Measurements from ENCODE around the gene MYRIP.

The MYRIP gene

DNA sequence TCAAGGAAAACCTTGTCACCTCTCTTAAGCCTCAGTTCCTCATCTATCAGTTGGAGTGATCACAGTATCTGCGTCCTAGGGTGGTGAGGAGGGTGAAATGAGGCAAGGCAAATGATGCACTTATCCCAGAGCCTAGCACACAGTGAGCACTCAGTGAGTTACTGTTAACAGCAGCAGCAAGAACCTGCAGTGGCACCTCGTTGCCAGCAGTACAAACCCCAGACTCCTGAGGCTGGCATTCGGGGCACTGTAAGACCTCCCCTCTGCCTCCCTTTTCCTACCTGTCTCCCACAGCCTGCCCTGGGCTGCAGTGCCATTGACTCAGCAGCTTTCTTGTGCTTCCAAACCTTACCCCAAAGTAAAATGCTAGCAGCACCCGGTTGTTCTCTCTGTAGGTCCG, 417.2 kb downstream of the MYRIP start:
- no peak overlapping the region for H3K4me3 ChIP-seq (ENCODE audit: low read length in 2 of 2)
- no peaks in the 10 kb centered on the region for H3K27me3 ChIP-seq (ENCODE audit: control insufficient read depth in 1 of 2, insufficient read depth in 2 of 2, low read length in 2 of 2)
- H3K4me1 ChIP-seq (ENCODE audit: control insufficient read depth, insufficient read depth, low read length) = no peaks in the 10 kb centered on the region
- peaks cover 0 to 2% of the 10 kb centered on the region in 2 donors for H3K36me3 ChIP-seq (ENCODE audit: control insufficient read depth in 2 of 2, insufficient read depth in 2 of 2, low read length in 2 of 2)
- H3K9ac ChIP-seq (ENCODE audit: low read length in 2 of 2) = no peak overlapping the region
- no peak overlapping the region for H3K27ac ChIP-seq (ENCODE audit: low read length)
- H3K9me3 ChIP-seq (ENCODE audit: control insufficient read depth in 2 of 2, low read length in 2 of 2) = no peaks in the 10 kb centered on the region

DNA sequence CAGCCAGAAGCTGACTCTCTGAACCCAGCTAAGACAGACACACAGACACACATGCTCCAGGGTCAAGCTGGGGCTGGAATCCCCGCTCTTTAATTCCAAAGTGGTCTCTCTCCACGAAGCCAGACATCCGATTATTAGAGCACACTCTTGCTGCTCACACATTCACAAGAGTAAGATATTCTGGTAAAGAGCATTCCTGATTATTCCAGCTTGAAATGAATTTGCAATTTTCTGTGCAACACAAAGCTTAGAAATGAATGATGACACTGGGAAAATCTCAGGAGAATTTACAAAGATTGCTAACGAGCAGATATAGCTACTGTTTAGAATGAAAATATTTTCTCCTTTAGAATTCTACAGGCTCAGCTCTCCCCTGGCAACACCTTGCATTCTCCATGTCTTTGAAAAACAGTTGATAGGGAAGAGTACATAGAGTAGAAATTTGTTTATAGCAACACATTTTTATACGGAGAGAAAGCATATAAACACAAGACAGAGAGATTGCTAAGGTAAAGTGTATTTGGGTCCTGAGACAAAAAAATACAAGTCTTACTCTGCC, 419.5 kb downstream of the MYRIP start:
- H3K27ac ChIP-seq (ENCODE audit: low read length) = no peak overlapping the region

DNA sequence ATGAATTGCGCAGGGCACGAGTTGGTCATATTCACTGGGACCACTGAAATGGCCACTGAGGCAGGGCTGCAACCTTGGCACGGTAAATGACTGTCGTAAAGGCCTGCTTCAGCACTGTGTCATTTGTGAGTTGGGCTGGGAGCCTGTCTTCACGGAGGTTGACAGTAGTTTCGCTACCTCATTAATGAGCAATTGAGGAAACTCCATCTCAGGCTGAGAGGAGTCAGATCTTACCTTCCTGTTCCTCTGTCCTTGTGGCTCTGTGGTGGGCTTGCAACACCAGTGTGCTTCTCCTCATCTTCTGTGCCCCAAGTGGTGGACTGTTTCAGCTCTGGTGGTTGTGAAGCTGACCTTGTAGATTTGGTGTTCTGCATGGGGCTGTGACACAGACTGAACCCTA, 420.0 kb downstream of the MYRIP start:
- Histone ChIP-seq H3K27ac (ENCODE audit: low read length) (no peak overlapping the region), H3K9me3 (ENCODE audit: control insufficient read depth in 2 of 2, low read length in 2 of 2) (no peaks in the 10 kb centered on the region), H3K4me3 (ENCODE audit: low read length in 2 of 2) (no peak overlapping the region), H3K4me1 (ENCODE audit: control insufficient read depth, insufficient read depth, low read length) (no peaks in the 10 kb centered on the region), H3K36me3 (ENCODE audit: control insufficient read depth in 2 of 2, insufficient read depth in 2 of 2, low read length in 2 of 2) (peaks cover 0 to 2% of the 10 kb centered on the region in 2 donors), H3K9ac (ENCODE audit: low read length in 2 of 2) (no peak overlapping the region), H3K27me3 (ENCODE audit: control insufficient read depth in 1 of 2, insufficient read depth in 2 of 2, low read length in 2 of 2) (no peaks in the 10 kb centered on the region)

More for the DNA sequence above, 419.5 kb downstream of the MYRIP start:
- Histone ChIP-seq H3K27me3 (ENCODE audit: control insufficient read depth in 1 of 2, insufficient read depth in 2 of 2, low read length in 2 of 2) (no peaks in the 10 kb centered on the region), H3K36me3 (ENCODE audit: control insufficient read depth in 2 of 2, insufficient read depth in 2 of 2, low read length in 2 of 2) (peaks cover 0 to 2% of the 10 kb centered on the region in 2 donors), H3K4me3 (ENCODE audit: low read length in 2 of 2) (no peak overlapping the region), H3K9ac (ENCODE audit: low read length in 2 of 2) (no peak overlapping the region), H3K9me3 (ENCODE audit: control insufficient read depth in 2 of 2, low read length in 2 of 2) (no peaks in the 10 kb centered on the region), H3K4me1 (ENCODE audit: control insufficient read depth, insufficient read depth, low read length) (no peaks in the 10 kb centered on the region)

DNA sequence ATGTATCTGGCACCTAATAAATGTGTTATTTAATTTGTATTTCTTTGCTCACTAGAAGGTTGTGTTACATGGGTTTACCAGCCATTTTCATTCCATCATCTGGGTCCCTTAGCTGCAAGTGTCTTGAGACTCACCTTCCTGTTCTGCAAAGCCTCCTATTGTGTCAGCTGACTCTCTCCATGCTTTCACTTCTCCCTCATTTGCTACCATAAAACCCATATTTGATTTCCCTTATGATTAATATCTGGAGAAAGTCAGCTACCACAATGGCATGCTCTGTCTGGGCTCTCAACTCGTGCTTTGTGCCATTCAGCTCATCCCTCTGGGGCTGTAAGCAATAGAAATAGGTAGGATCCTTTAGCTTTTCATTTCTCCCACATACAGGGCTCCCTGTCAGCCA, 420.6 kb downstream of the MYRIP start:
- H3K27me3 ChIP-seq (ENCODE audit: control insufficient read depth in 1 of 2, insufficient read depth in 2 of 2, low read length in 2 of 2) = no peaks in the 10 kb centered on the region
- no peaks in the 10 kb centered on the region for H3K9me3 ChIP-seq (ENCODE audit: control insufficient read depth in 2 of 2, low read length in 2 of 2)
- no peak overlapping the region for H3K27ac ChIP-seq (ENCODE audit: low read length)
- H3K9ac ChIP-seq (ENCODE audit: low read length in 2 of 2) = no peak overlapping the region
- no peaks in the 10 kb centered on the region for H3K4me1 ChIP-seq (ENCODE audit: control insufficient read depth, insufficient read depth, low read length)
- H3K36me3 ChIP-seq (ENCODE audit: control insufficient read depth in 2 of 2, insufficient read depth in 2 of 2, low read length in 2 of 2) = peaks cover 0 to 2% of the 10 kb centered on the region in 2 donors
- no peak overlapping the region for H3K4me3 ChIP-seq (ENCODE audit: low read length in 2 of 2)

DNA sequence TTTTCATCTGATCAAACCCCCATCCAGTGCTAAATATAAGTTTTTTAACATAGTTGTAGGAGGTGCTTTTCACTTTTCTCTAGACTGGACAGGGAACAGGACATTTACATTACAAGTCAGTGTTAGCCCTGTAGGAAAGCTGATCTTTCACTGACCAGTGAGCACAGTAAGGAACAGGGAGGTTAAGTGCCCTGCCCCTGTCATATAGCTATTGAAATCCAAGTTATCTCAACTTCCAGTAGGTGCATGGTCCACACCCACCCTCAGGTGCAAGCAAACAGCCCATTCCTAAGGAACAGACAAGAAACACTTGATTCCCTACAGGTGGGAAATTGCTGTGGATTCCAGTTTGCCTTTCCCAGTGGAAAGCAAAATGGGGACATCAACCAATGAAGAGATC, 421.0 kb downstream of the MYRIP start:
- Histone ChIP-seq H3K36me3 (ENCODE audit: control insufficient read depth in 2 of 2, insufficient read depth in 2 of 2, low read length in 2 of 2) (no peaks in the 10 kb centered on the region), H3K9me3 (ENCODE audit: control insufficient read depth in 2 of 2, low read length in 2 of 2) (no peaks in the 10 kb centered on the region), H3K4me1 (ENCODE audit: control insufficient read depth, insufficient read depth, low read length) (no peaks in the 10 kb centered on the region), H3K27me3 (ENCODE audit: control insufficient read depth in 1 of 2, insufficient read depth in 2 of 2, low read length in 2 of 2) (no peaks in the 10 kb centered on the region), H3K4me3 (ENCODE audit: low read length in 2 of 2) (no peak overlapping the region), H3K27ac (ENCODE audit: low read length) (no peak overlapping the region), H3K9ac (ENCODE audit: low read length in 2 of 2) (no peak overlapping the region)

DNA sequence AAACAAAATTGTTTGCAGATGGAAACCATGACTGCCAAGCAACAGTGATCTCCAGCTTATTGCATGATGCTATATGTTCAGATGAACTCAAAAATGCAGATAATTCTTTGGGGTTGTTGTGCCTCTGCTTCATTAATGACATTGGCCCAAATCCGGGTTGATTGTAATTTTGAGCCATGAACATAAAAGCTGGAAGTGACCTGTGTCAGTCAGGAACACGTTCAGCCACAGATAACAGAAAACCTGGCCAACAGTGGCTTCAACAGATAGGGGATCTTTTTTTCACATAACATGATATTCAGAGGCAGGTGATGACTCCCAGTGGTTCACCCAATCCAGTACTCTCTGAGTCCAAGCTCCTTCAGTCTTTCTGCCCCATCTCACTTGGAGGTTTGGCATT, 423.2 kb downstream of the MYRIP start:
- no peaks in the 10 kb centered on the region for H3K9me3 ChIP-seq (ENCODE audit: control insufficient read depth in 2 of 2, low read length in 2 of 2)
- H3K4me1 ChIP-seq (ENCODE audit: control insufficient read depth, insufficient read depth, low read length) = no peaks in the 10 kb centered on the region
- H3K36me3 ChIP-seq (ENCODE audit: control insufficient read depth in 2 of 2, insufficient read depth in 2 of 2, low read length in 2 of 2) = no peaks in the 10 kb centered on the region
- H3K9ac ChIP-seq (ENCODE audit: low read length in 2 of 2) = no peak overlapping the region
- no peak overlapping the region for H3K4me3 ChIP-seq (ENCODE audit: low read length in 2 of 2)
- H3K27me3 ChIP-seq (ENCODE audit: control insufficient read depth in 1 of 2, insufficient read depth in 2 of 2, low read length in 2 of 2) = no peaks in the 10 kb centered on the region
- no peak overlapping the region for H3K27ac ChIP-seq (ENCODE audit: low read length)

DNA sequence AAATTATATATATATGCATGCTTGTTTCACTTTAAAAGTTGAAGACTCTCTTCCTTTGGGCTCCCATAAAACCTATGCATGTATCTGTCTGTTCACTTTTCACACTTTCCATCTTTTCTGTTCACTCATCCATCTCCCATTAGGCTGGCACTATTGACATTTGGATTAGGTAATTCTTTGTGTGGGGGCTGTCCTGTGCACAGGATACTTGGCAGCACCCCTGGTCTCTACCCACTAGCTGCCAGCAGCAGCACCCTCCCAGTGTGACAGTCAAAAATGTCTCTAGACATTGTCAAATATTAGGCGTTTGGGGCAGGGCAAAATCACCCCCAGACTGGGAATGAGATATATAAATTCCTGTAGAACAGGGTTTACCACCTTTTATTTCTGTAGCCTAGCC, 427.8 kb downstream of the MYRIP start:
- Histone ChIP-seq H3K36me3 (ENCODE audit: control insufficient read depth in 2 of 2, insufficient read depth in 2 of 2, low read length in 2 of 2) (no peaks in the 10 kb centered on the region), H3K27ac (ENCODE audit: low read length) (no peak overlapping the region), H3K9ac (ENCODE audit: low read length in 2 of 2) (no peak overlapping the region), H3K4me1 (ENCODE audit: control insufficient read depth, insufficient read depth, low read length) (no peaks in the 10 kb centered on the region), H3K4me3 (ENCODE audit: low read length in 2 of 2) (no peak overlapping the region), H3K9me3 (ENCODE audit: control insufficient read depth in 2 of 2, low read length in 2 of 2) (no peaks in the 10 kb centered on the region), H3K27me3 (ENCODE audit: control insufficient read depth in 1 of 2, insufficient read depth in 2 of 2, low read length in 2 of 2) (no peaks in the 10 kb centered on the region)

DNA sequence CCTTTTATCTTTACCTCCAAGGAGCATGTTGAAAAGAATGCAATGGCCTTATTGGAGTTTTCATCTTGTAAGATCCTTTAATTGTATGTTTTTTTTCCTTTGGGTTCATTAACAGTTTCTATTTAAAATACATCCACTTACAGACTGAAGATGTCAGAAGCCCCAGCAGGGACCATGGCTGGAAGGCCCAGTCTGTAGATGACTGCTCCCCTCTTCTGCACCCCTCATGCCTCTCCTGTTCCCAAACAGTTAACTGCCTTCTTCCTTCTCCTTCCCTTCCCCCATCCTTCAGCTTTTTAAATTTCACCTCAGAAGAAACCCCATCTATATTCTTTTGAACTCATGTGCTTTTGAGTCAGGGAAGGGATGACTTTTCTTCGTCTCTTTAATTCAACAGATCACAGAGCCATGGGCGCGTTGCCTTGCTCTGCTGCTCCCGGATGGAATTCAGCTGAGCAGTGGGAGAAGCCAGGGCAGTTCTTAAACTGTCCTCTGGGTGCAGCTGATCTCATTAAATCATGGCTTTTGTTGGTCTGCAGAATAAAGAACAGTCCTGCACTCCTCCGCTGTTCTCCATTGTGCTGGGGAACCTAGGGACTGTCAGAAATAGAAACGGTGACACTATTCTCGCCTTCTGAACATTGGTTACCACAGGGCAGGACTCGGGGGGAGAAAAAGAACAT, 428.6 kb downstream of the MYRIP start:
- no peaks in the 10 kb centered on the region for H3K36me3 ChIP-seq (ENCODE audit: control insufficient read depth in 2 of 2, insufficient read depth in 2 of 2, low read length in 2 of 2)
- no peak overlapping the region for H3K4me3 ChIP-seq (ENCODE audit: low read length in 2 of 2)
- H3K4me1 ChIP-seq (ENCODE audit: control insufficient read depth, insufficient read depth, low read length) = no peaks in the 10 kb centered on the region
- H3K9ac ChIP-seq (ENCODE audit: low read length in 2 of 2) = no peak overlapping the region
- H3K27ac ChIP-seq (ENCODE audit: low read length) = no peak overlapping the region
- H3K9me3 ChIP-seq (ENCODE audit: control insufficient read depth in 2 of 2, low read length in 2 of 2) = no peaks in the 10 kb centered on the region
- no peaks in the 10 kb centered on the region for H3K27me3 ChIP-seq (ENCODE audit: control insufficient read depth in 1 of 2, insufficient read depth in 2 of 2, low read length in 2 of 2)

DNA sequence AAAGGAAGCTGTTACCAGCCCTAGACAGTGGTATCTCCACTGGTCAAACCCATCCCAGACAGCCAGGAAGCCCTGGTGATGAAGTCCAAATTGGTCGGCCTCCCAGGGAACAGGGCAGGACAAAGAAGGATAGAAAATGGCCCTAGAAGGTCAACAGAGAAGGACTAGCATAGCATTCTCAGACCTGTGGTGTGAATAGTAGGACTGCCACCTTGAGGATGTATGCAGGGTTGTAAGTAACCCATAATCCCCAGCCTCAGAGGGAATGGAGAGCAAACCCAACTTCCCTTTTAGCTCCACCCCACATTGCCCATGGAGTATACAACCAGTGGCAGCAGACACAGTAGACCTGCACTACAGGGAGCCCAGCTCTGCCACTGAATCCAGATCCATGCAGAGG, 431.5 kb downstream of the MYRIP start:
- Histone ChIP-seq H3K27me3 (ENCODE audit: control insufficient read depth in 1 of 2, insufficient read depth in 2 of 2, low read length in 2 of 2) (no peaks in the 10 kb centered on the region), H3K9me3 (ENCODE audit: control insufficient read depth in 2 of 2, low read length in 2 of 2) (no peaks in the 10 kb centered on the region), H3K4me1 (ENCODE audit: control insufficient read depth, insufficient read depth, low read length) (no peaks in the 10 kb centered on the region), H3K27ac (ENCODE audit: low read length) (no peak overlapping the region), H3K9ac (ENCODE audit: low read length in 2 of 2) (no peak overlapping the region), H3K36me3 (ENCODE audit: control insufficient read depth in 2 of 2, insufficient read depth in 2 of 2, low read length in 2 of 2) (no peaks in the 10 kb centered on the region), H3K4me3 (ENCODE audit: low read length in 2 of 2) (no peak overlapping the region)

DNA sequence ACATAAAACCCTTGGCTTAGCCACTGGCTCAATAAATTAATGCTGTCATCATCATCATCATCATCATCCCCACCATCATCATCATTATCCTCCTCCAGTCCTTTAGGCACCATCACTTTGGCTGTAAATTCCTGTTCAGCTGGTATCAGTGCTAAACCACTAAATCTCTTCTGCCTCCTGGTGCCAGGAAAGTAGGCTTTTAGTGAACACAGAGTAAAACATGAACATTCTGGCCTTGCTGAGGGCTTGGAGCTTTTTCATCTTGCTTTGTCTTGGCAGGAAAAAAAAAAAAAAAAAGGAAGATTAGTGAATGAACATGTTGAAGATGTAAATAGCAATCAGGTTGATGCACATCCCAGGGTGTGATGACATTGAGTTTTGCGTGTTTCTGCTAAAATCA, 432.8 kb downstream of the MYRIP start:
- Histone ChIP-seq H3K36me3 (ENCODE audit: control insufficient read depth in 2 of 2, insufficient read depth in 2 of 2, low read length in 2 of 2) (no peaks in the 10 kb centered on the region), H3K4me1 (ENCODE audit: control insufficient read depth, insufficient read depth, low read length) (no peaks in the 10 kb centered on the region)

DNA sequence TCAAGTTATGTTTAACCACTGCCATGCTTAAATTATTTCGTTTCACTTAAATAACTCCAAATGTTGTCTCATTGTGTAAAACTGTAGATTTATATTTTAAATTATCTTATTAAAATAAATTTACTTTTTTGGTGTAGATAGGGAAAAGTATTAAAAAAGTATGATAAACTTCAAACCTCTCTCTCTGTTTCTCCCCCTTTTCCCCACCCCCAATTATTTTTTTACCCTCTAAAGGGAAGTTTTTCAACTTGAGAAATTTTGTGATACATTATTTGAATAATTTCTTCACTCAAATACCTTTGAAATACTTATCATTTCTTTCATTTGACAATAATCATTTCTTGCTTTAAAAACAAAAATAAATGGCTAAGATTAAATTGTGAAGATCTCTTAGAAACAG, 433.2 kb downstream of the MYRIP start:
- H3K9ac ChIP-seq (ENCODE audit: low read length in 2 of 2) = no peak overlapping the region
- H3K4me3 ChIP-seq (ENCODE audit: low read length in 2 of 2) = no peak overlapping the region
- no peaks in the 10 kb centered on the region for H3K9me3 ChIP-seq (ENCODE audit: control insufficient read depth in 2 of 2, low read length in 2 of 2)
- H3K27ac ChIP-seq (ENCODE audit: low read length) = no peak overlapping the region
- H3K4me1 ChIP-seq (ENCODE audit: control insufficient read depth, insufficient read depth, low read length) = no peaks in the 10 kb centered on the region
- H3K36me3 ChIP-seq (ENCODE audit: control insufficient read depth in 2 of 2, insufficient read depth in 2 of 2, low read length in 2 of 2) = no peaks in the 10 kb centered on the region
- no peaks in the 10 kb centered on the region for H3K27me3 ChIP-seq (ENCODE audit: control insufficient read depth in 1 of 2, insufficient read depth in 2 of 2, low read length in 2 of 2)

More for the DNA sequence above, 432.8 kb downstream of the MYRIP start:
- H3K27me3 ChIP-seq (ENCODE audit: control insufficient read depth in 1 of 2, insufficient read depth in 2 of 2, low read length in 2 of 2) = no peaks in the 10 kb centered on the region
- no peak overlapping the region for H3K9ac ChIP-seq (ENCODE audit: low read length in 2 of 2)
- H3K27ac ChIP-seq (ENCODE audit: low read length) = no peak overlapping the region
- no peak overlapping the region for H3K4me3 ChIP-seq (ENCODE audit: low read length in 2 of 2)
- no peaks in the 10 kb centered on the region for H3K9me3 ChIP-seq (ENCODE audit: control insufficient read depth in 2 of 2, low read length in 2 of 2)
